ENCODE measurements around the gene STAMBPL1. TPM values are rescaled to one million over a fixed set of nuclear protein-coding genes. Genes with fewer than 3 reads are reported as not detected.

Gene STAMBPL1
- polyA plus RNA-seq (2013), result 11.6 TPM

- Histone ChIP-seq H3K9me3 (ENCODE audit: control extremely low read depth in 1 of 5, control insufficient read depth in 4 of 5, insufficient read depth in 2 of 5, low read depth in 1 of 5, low read length in 4 of 5) (no peaks in the 10 kb centered on the region), H3K27me3 (replicated peaks in 2 of 5; ENCODE audit: control insufficient read depth in 4 of 5, insufficient read depth in 5 of 5, low read length in 4 of 5) (no peaks in the 10 kb centered on the region), H3K4me1 (ENCODE audit: control extremely low read depth in 1 of 4, control insufficient read depth in 4 of 4, insufficient read depth in 4 of 4, low read length in 3 of 4) (peaks cover 26 to 42% (median 32%) of the 10 kb centered on the region in 4 experiments), H3K27ac (ENCODE audit: insufficient read depth in 1 of 2, low read depth in 1 of 2, low read length in 2 of 2, poor library complexity in 1 of 2, severe bottlenecking in 2 of 2) (peak within 1 kb of the TSS; percentile 41 to 81), H3K4me3 (ENCODE audit: control insufficient read depth in 1 of 7, extremely low read depth in 1 of 7, insufficient read depth in 4 of 7, low read depth in 2 of 7, low read length in 6 of 7) (peak within 1 kb of the TSS; percentile 87 to 98 (median 95)), H3K36me3 (ENCODE audit: control insufficient read depth in 4 of 4, insufficient read depth in 4 of 4, low read length in 3 of 4) (peaks cover 0 to 3% (median 0%) of the 10 kb centered on the region in 4 experiments)
- ChIA-PET POLR2A (interaction anchor here (0.6 to 1.0 kb wide), 2 partner anchors 22 to 1044 kb away, joined by 3 read pairs; no protein-coding TSS in a partner anchor), CTCF (interaction anchor here (0.6 to 1.6 kb wide), 7 partner anchors 10 to 1060 kb away, joined by 3 to 5 read pairs (median 3); no protein-coding TSS in a partner anchor)
- WGBS (ENCODE audit: insufficient coverage), result under 1% methylated on average over 21 of the region's 26 CpGs
- peak in 2 of 3 donors; percentile 72 to 85 for DNase-seq
These were observed at the start of gene STAMBPL1 for GRCh38 chr10:88879534-88880281. Gene STAMBPL1, plus strand, starts transcription at chr10:88880245. Its CDS starts 21,464 bp downstream, at chr10:88901709.

- CTCF ChIA-PET, result interaction anchor here (1.1 to 3.9 kb wide), 3 partner anchors 9 to 103 kb away, joined by 3 to 18 read pairs (median 6); no protein-coding TSS in a partner anchor
- WGBS (ENCODE audit: insufficient coverage), result 73% methylated on average over 4 of the region's 9 CpGs
- Histone ChIP-seq H3K9me3 (ENCODE audit: control extremely low read depth in 1 of 5, control insufficient read depth in 4 of 5, insufficient read depth in 2 of 5, low read depth in 1 of 5, low read length in 4 of 5) (no peaks in the 10 kb centered on the region), H3K27ac (ENCODE audit: insufficient read depth in 1 of 2, low read depth in 1 of 2, low read length in 2 of 2, poor library complexity in 1 of 2, severe bottlenecking in 2 of 2) (no peak overlapping the region), H3K36me3 (ENCODE audit: control insufficient read depth in 4 of 4, insufficient read depth in 4 of 4, low read length in 3 of 4) (no peaks in the 10 kb centered on the region), H3K4me3 (ENCODE audit: control insufficient read depth in 1 of 7, extremely low read depth in 1 of 7, insufficient read depth in 4 of 7, low read depth in 2 of 7, low read length in 6 of 7) (no peak overlapping the region), H3K27me3 (replicated peaks in 2 of 5; ENCODE audit: control insufficient read depth in 4 of 5, insufficient read depth in 5 of 5, low read length in 4 of 5) (no peaks in the 10 kb centered on the region), H3K4me1 (ENCODE audit: control extremely low read depth in 1 of 4, control insufficient read depth in 4 of 4, insufficient read depth in 4 of 4, low read length in 3 of 4) (peaks cover 21 to 43% (median 32%) of the 10 kb centered on the region in 4 experiments)
- DNase-seq, result peak in 2 of 3 donors; percentile 19 to 35
- POLR2A ChIA-PET, result no interaction called here
These were observed 49.3 kb upstream of the STAMBPL1 start for GRCh38 chr10:88830643-88831268.

- H3K4me3 ChIP-seq (ENCODE audit: control insufficient read depth in 1 of 7, extremely low read depth in 1 of 7, insufficient read depth in 4 of 7, low read depth in 2 of 7, low read length in 6 of 7), result no peak overlapping the region
- ChIA-PET CTCF (interaction anchor here (1.1 to 3.9 kb wide), 3 partner anchors 8 to 102 kb away, joined by 3 to 18 read pairs (median 6); no protein-coding TSS in a partner anchor), POLR2A (no interaction called here)
- H3K4me1 ChIP-seq (ENCODE audit: control extremely low read depth in 1 of 4, control insufficient read depth in 4 of 4, insufficient read depth in 4 of 4, low read length in 3 of 4), result peaks cover 21 to 43% (median 32%) of the 10 kb centered on the region in 4 experiments
- WGBS (ENCODE audit: insufficient coverage), result 92% methylated on average over 5 of the region's 8 CpGs
- H3K36me3 ChIP-seq (ENCODE audit: control insufficient read depth in 4 of 4, insufficient read depth in 4 of 4, low read length in 3 of 4), result no peaks in the 10 kb centered on the region
- no peaks in the 10 kb centered on the region for H3K9me3 ChIP-seq (ENCODE audit: control extremely low read depth in 1 of 5, control insufficient read depth in 4 of 5, insufficient read depth in 2 of 5, low read depth in 1 of 5, low read length in 4 of 5)
- H3K27ac ChIP-seq (ENCODE audit: insufficient read depth in 1 of 2, low read depth in 1 of 2, low read length in 2 of 2, poor library complexity in 1 of 2, severe bottlenecking in 2 of 2), result no peak overlapping the region
- DNase-seq, result no peak
- H3K27me3 ChIP-seq (replicated peaks in 2 of 5; ENCODE audit: control insufficient read depth in 4 of 5, insufficient read depth in 5 of 5, low read length in 4 of 5), result no peaks in the 10 kb centered on the region
These were observed 48.3 kb upstream of the STAMBPL1 start for GRCh38 chr10:88831709-88832108.

DNA sequence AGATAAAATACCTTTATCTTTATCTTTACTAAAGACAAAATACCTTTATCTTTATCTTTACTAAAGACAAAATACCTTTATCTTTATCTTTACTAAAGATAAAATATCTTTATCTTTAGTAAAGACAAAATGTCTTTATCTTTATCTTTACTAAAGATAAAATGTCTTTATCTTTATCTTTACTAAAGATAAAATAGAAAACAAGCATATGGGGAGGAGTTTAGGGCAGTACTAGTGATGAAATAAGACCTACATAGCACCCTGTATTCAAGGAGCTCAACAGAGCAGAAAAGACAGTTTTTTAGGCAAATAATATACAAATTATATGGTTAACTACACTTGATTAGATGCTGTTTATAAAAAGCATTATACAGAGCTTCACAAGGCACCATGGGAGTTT is 47.7 kb upstream of the STAMBPL1 start:
- no peaks in the 10 kb centered on the region for H3K9me3 ChIP-seq (ENCODE audit: control extremely low read depth in 1 of 5, control insufficient read depth in 4 of 5, insufficient read depth in 2 of 5, low read depth in 1 of 5, low read length in 4 of 5)
- no peak overlapping the region for H3K27ac ChIP-seq (ENCODE audit: insufficient read depth in 1 of 2, low read depth in 1 of 2, low read length in 2 of 2, poor library complexity in 1 of 2, severe bottlenecking in 2 of 2)
- H3K27me3 ChIP-seq (replicated peaks in 2 of 5; ENCODE audit: control insufficient read depth in 4 of 5, insufficient read depth in 5 of 5, low read length in 4 of 5), result no peaks in the 10 kb centered on the region
- DNase-seq, result no peak
- ChIA-PET CTCF (interaction anchor here (1.6 to 3.9 kb wide), 3 partner anchors 32 to 158 kb away, joined by 4 to 18 read pairs (median 6); partner anchors contain the start of gene FAS), POLR2A (no interaction called here)
- H3K4me1 ChIP-seq (ENCODE audit: control extremely low read depth in 1 of 4, control insufficient read depth in 4 of 4, insufficient read depth in 4 of 4, low read length in 3 of 4), result peaks cover 19 to 40% (median 30%) of the 10 kb centered on the region in 4 experiments
- H3K4me3 ChIP-seq (ENCODE audit: control insufficient read depth in 1 of 7, extremely low read depth in 1 of 7, insufficient read depth in 4 of 7, low read depth in 2 of 7, low read length in 6 of 7), result no peak overlapping the region
- H3K36me3 ChIP-seq (ENCODE audit: control insufficient read depth in 4 of 4, insufficient read depth in 4 of 4, low read length in 3 of 4), result no peaks in the 10 kb centered on the region

DNA sequence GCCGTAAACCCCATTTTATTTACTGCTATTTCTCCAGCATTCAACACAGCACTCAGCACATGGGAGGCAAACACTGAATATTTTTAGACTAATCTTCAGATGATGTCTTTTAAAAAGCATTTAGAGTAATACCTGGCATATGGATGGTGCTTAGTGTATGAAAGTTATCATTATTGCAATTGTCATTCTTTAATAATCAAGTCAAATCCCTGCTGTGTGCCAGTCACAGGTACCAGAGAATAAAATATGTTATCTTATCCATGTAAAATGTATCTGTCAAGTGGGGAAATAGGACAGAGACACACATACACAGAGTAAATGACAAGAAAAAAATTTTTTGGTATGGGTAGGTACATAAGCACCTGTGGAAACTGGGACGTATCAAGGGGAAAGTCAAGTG is 46.9 kb upstream of the STAMBPL1 start:
- H3K4me1 ChIP-seq (ENCODE audit: control extremely low read depth in 1 of 4, control insufficient read depth in 4 of 4, insufficient read depth in 4 of 4, low read length in 3 of 4), result peaks cover 19 to 40% (median 28%) of the 10 kb centered on the region in 4 experiments
- no peaks in the 10 kb centered on the region for H3K36me3 ChIP-seq (ENCODE audit: control insufficient read depth in 4 of 4, insufficient read depth in 4 of 4, low read length in 3 of 4)
- DNase-seq, result no peak
- ChIA-PET POLR2A (no interaction called here), CTCF (interaction anchor here (0.6 to 4.9 kb wide), 4 partner anchors 30 to 157 kb away, joined by 3 to 70 read pairs (median 11); partner anchors contain the start of gene FAS)
- H3K27ac ChIP-seq (ENCODE audit: insufficient read depth in 1 of 2, low read depth in 1 of 2, low read length in 2 of 2, poor library complexity in 1 of 2, severe bottlenecking in 2 of 2), result peak overlapping the region; percentile 6 to 60
- WGBS (ENCODE audit: insufficient coverage), result no CpG with 5 or more reads among the region's 2 CpGs
- no peaks in the 10 kb centered on the region for H3K27me3 ChIP-seq (replicated peaks in 2 of 5; ENCODE audit: control insufficient read depth in 4 of 5, insufficient read depth in 5 of 5, low read length in 4 of 5)
- no peak overlapping the region for H3K4me3 ChIP-seq (ENCODE audit: control insufficient read depth in 1 of 7, extremely low read depth in 1 of 7, insufficient read depth in 4 of 7, low read depth in 2 of 7, low read length in 6 of 7)
- no peaks in the 10 kb centered on the region for H3K9me3 ChIP-seq (ENCODE audit: control extremely low read depth in 1 of 5, control insufficient read depth in 4 of 5, insufficient read depth in 2 of 5, low read depth in 1 of 5, low read length in 4 of 5)

DNA sequence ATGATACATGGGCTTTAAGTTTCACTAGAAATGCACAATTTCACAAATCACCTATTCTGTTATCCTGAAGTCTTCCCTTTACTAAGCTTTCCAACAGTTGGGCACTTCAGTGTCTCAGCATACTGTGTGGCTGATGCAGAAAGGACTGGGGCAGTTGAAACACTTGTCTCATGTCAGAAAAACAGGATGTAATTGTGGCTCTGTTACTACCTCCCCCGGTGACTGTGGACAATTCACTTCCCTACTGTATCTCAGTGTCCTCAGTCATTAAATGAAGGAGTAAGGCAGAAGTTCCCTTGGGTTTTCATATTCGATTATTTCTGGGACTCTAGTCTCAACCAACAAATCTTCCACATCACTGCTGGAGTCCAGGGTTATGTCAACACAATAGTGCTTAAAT is 46.3 kb upstream of the STAMBPL1 start:
- DNase-seq, result peak; percentile 52 to 80 (median 79)
- Histone ChIP-seq H3K4me1 (ENCODE audit: control extremely low read depth in 1 of 4, control insufficient read depth in 4 of 4, insufficient read depth in 4 of 4, low read length in 3 of 4) (peaks cover 17 to 40% (median 28%) of the 10 kb centered on the region in 4 experiments), H3K9me3 (ENCODE audit: control extremely low read depth in 1 of 5, control insufficient read depth in 4 of 5, insufficient read depth in 2 of 5, low read depth in 1 of 5, low read length in 4 of 5) (no peaks in the 10 kb centered on the region), H3K36me3 (ENCODE audit: control insufficient read depth in 4 of 4, insufficient read depth in 4 of 4, low read length in 3 of 4) (no peaks in the 10 kb centered on the region), H3K27ac (ENCODE audit: insufficient read depth in 1 of 2, low read depth in 1 of 2, low read length in 2 of 2, poor library complexity in 1 of 2, severe bottlenecking in 2 of 2) (peak overlapping the region; percentile 6 to 60), H3K27me3 (replicated peaks in 2 of 5; ENCODE audit: control insufficient read depth in 4 of 5, insufficient read depth in 5 of 5, low read length in 4 of 5) (no peaks in the 10 kb centered on the region), H3K4me3 (ENCODE audit: control insufficient read depth in 1 of 7, extremely low read depth in 1 of 7, insufficient read depth in 4 of 7, low read depth in 2 of 7, low read length in 6 of 7) (peak overlapping the region in 2 of 7 experiments; percentile 2 to 4)
- CTCF ChIA-PET, result interaction anchor here (0.6 to 8.3 kb wide), 6 partner anchors 12 to 157 kb away, joined by 3 to 137 read pairs (median 25); partner anchors contain the start of gene FAS
- POLR2A ChIA-PET, result no interaction called here
- WGBS (ENCODE audit: insufficient coverage), result 0% methylated on average over 1 of the region's 2 CpGs

Measured in common myeloid progenitor, CD34-positive (primary cell).